ENCODE data around the gene BNC2.

- TF ChIP-seq, protein P1, sequence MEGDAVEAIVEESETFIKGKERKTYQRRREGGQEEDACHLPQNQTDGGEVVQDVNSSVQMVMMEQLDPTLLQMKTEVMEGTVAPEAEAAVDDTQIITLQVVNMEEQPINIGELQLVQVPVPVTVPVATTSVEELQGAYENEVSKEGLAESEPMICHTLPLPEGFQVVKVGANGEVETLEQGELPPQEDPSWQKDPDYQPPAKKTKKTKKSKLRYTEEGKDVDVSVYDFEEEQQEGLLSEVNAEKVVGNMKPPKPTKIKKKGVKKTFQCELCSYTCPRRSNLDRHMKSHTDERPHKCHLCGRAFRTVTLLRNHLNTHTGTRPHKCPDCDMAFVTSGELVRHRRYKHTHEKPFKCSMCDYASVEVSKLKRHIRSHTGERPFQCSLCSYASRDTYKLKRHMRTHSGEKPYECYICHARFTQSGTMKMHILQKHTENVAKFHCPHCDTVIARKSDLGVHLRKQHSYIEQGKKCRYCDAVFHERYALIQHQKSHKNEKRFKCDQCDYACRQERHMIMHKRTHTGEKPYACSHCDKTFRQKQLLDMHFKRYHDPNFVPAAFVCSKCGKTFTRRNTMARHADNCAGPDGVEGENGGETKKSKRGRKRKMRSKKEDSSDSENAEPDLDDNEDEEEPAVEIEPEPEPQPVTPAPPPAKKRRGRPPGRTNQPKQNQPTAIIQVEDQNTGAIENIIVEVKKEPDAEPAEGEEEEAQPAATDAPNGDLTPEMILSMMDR (IDR thresholded peaks at IDR 0.05; ENCODE audit: insufficient read depth, low read depth, low read length): no peak
- no peak for TF ChIP-seq EZH2 (IDR thresholded peaks at IDR 0.05; ENCODE audit: insufficient read depth, low read length)
These were observed 148.5 kb downstream of the BNC2 start for GRCh38 chr9:16721972-16722371.

Measured in astrocyte (in vitro differentiated cells and primary cell).